Loucy (cell line): ENCODE data around the gene DSCAM.

Experiments used
- EZH2phosphoT487 ChIP-seq: fragments of 200-600 bp; IDR thresholded peaks from 2 replicates; pipeline ENCODE4 v1.6.1; 2018; ENCODE audit warnings: antibody characterized with exemption, mild to moderate bottlenecking, moderate library complexity, borderline replicate concordance
- TF ChIP-seq, protein P1 (sequence below): fragments of 200-600 bp; sonication (generic); conservative IDR thresholded peaks from 2 replicates; pipeline ENCODE4 v1.5.1; 2014; ENCODE audit warnings: mild to moderate bottlenecking, antibody characterized with exemption, low read length

GRCh38 chr21:40882192-40882915, 35.4 kb upstream of the DSCAM start:
- TF ChIP-seq, protein P1, sequence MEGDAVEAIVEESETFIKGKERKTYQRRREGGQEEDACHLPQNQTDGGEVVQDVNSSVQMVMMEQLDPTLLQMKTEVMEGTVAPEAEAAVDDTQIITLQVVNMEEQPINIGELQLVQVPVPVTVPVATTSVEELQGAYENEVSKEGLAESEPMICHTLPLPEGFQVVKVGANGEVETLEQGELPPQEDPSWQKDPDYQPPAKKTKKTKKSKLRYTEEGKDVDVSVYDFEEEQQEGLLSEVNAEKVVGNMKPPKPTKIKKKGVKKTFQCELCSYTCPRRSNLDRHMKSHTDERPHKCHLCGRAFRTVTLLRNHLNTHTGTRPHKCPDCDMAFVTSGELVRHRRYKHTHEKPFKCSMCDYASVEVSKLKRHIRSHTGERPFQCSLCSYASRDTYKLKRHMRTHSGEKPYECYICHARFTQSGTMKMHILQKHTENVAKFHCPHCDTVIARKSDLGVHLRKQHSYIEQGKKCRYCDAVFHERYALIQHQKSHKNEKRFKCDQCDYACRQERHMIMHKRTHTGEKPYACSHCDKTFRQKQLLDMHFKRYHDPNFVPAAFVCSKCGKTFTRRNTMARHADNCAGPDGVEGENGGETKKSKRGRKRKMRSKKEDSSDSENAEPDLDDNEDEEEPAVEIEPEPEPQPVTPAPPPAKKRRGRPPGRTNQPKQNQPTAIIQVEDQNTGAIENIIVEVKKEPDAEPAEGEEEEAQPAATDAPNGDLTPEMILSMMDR, result no peak
- no peak for TF ChIP-seq EZH2phosphoT487
